Natural killer cell treated with Interleukin-12 subunit alpha and Interleukin-12 subunit beta and Interleukin-15 and Interleukin-18, amount 100 ng/mL, for 72 hours (primary cell): ENCODE data around the gene FAM180A. TPM values are rescaled to one million over a fixed set of nuclear protein-coding genes. Genes with fewer than 3 reads are reported as not detected.
"Not testable (repeated sequence)": the region's sequence is repeated elsewhere in the genome, so short reads cannot be mapped to it uniquely, and the experiment has no call there.

Source experiments
- ATAC-seq, 2 donors: fragments of 150-1000 bp; cut with Tn5 transposase in 1 of 2; sonication (Bioruptor Pico), chemical (Tn5 transposase) in 1 of 2; 2 replicates each; pipeline ENCODE4 v1.10.0; 2021
- DNase-seq: peaks from one replicate; pipeline ENCODE4 v3.0.0; 2022; ENCODE audit warnings: low spot score
- H3K27ac Mint-ChIP-seq, 2 donors: 1 replicate in 1 of 2; 2 replicates in 1 of 2; pipeline ENCODE4 v1.8.0; 2022; ENCODE audit warnings: mixed read lengths in 2 of 2, mild to moderate bottlenecking in 1 of 2, moderate library complexity in 1 of 2
- H3K27me3 Mint-ChIP-seq, 2 donors: 1 replicate in 1 of 2; 2 replicates in 1 of 2; pipeline ENCODE4 v1.8.0; 2022; ENCODE audit warnings: mixed read lengths in 2 of 2
- H3K36me3 Mint-ChIP-seq: one replicate; pipeline ENCODE4 v1.8.0; 2022; ENCODE audit warnings: mixed read lengths
- H3K4me1 Mint-ChIP-seq, 2 donors: 1 replicate in 1 of 2; 2 replicates in 1 of 2; pipeline ENCODE4 v1.8.0; 2022; ENCODE audit warnings: low read depth in 2 of 2, mixed read lengths in 2 of 2, mild to moderate bottlenecking in 1 of 2
- H3K4me3 Mint-ChIP-seq: one replicate; pipeline ENCODE4 v1.8.0; 2022; ENCODE audit warnings: mixed read lengths
- H3K9me3 Mint-ChIP-seq: 2 replicates; pipeline ENCODE4 v1.8.0; 2022; ENCODE audit warnings: mixed read lengths
- total RNA-seq, 2 donors: library from RNA; stranded (reverse); gene quantifications; one replicate each; pipeline ENCODE4 v1.2.3, GENCODE V29; 2022

Gene FAM180A
- total RNA-seq, 2 donors from 2014 or later, result not detected

DNA sequence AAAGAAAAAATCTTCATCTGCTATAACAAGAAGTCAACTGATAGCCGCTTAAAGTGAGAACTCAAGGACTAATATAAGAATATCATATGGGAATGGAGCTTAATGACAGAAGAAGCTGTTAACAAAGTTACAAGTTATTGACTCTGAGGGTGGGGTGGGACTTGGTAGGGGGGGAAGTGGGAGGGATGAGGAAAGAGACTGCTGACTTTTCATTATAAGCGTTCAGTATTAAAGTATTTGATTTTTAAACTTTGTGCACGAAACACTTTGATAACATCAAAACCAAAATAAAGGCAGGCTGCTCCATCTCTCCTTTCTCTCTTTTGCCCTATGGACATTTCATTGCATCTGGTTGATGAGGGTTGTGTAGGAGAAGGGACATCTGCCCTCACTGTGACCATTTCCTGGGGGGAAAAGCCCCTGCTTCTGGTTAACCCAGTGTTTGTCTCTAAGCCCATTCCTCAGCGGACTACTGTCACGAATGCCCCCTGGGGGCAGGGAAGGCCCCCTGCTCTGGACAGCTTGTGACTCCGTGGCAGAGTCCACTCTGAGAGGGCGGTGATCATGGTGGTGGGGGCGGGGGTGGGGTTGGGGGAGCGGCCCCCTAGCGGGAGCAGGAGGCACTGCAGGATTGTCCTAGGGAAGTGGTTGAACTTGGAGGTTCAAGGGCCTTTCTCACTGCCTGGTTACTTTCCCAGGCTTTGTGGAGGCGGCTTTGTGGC, 38.0 kb downstream of the FAM180A start:
- Mint-ChIP-seq H3K27me3 (no peaks in the 10 kb centered on the region), H3K4me3 (no peak overlapping the region), H3K27ac (no peak overlapping the region), H3K36me3 (no peaks in the 10 kb centered on the region), H3K4me1 (peaks cover 0 to 2% of the 10 kb centered on the region in 2 donors), H3K9me3 (no peaks in the 10 kb centered on the region)
- DNase-seq (no peak), ATAC-seq (no peak)

DNA sequence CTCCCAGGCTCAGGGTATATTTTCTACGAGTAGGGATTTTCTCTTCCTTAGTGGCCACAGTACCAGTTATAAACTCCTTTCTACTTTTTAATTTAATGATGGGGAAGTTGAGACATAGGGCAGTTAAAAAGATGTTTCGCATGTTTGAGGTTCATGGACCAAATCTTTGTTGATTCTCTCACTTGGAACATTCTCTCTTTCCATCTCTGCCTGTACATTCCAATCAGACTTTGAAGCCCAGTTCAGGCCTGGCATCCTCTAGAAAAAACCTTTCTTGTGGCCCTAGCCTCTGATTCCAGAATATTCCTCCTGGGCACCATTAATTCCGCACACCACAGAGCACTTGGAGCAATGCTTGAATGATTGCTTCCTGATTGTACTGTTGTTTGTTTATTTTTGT, 39.1 kb downstream of the FAM180A start:
- H3K36me3 Mint-ChIP-seq, result no peaks in the 10 kb centered on the region
- ATAC-seq (no peak), DNase-seq (no peak)
- no peaks in the 10 kb centered on the region for H3K27me3 Mint-ChIP-seq
- peaks cover 0 to 3% of the 10 kb centered on the region in 2 donors for H3K4me1 Mint-ChIP-seq
- no peak overlapping the region for H3K27ac Mint-ChIP-seq
- no peak overlapping the region for H3K4me3 Mint-ChIP-seq
- no peaks in the 10 kb centered on the region for H3K9me3 Mint-ChIP-seq

DNA sequence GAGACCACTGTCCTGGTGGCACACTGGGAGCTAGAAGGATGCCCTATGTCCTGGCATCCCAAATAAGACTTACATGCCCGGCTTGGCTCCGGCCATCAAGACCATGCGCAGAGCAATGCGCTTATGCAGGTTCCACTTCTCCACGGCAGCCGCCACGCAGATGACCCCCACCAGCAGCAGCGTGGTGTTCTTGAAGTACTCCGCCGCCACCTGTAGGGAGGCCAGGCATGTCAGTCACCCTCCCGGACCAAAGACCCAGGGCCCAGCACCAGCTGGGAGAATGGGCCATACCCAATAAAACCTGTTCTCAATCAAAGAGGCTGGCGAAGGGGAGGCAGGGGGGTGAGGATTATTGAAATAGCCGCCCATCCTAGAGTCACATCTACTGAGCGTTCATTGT, 40.6 kb downstream of the FAM180A start:
- Mint-ChIP-seq H3K27me3 (no peaks in the 10 kb centered on the region), H3K36me3 (no peaks in the 10 kb centered on the region), H3K4me1 (peaks cover 0 to 3% of the 10 kb centered on the region in 2 donors), H3K27ac (no peak overlapping the region), H3K4me3 (no peak overlapping the region), H3K9me3 (no peaks in the 10 kb centered on the region)
- DNase-seq, result no peak
- ATAC-seq, result no peak

DNA sequence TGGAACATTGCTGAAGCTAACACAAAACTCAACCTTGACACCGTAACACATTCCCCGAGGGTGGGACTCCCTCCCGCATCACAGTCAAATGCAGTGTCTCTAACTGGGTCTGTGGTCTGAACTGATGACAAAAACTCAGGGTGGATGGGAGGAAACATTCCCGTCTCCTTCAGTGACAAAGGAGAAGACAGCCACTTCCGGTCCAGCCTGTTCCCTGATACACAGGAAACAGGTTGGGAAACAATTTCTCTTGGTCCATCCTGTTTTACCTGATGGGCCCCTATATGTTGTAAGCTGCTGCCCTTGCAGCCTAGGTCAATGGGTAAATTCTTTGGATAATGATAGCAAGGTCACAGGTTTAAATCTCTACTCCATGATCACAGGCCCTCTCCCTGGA, 41.0 kb downstream of the FAM180A start:
- H3K36me3 Mint-ChIP-seq, result no peaks in the 10 kb centered on the region
- no peak overlapping the region for H3K27ac Mint-ChIP-seq
- no peak overlapping the region for H3K4me3 Mint-ChIP-seq
- DNase-seq, result no peak
- H3K9me3 Mint-ChIP-seq, result no peaks in the 10 kb centered on the region
- no peak for ATAC-seq
- H3K27me3 Mint-ChIP-seq, result no peaks in the 10 kb centered on the region
- peaks cover 0 to 3% of the 10 kb centered on the region in 2 donors for H3K4me1 Mint-ChIP-seq

DNA sequence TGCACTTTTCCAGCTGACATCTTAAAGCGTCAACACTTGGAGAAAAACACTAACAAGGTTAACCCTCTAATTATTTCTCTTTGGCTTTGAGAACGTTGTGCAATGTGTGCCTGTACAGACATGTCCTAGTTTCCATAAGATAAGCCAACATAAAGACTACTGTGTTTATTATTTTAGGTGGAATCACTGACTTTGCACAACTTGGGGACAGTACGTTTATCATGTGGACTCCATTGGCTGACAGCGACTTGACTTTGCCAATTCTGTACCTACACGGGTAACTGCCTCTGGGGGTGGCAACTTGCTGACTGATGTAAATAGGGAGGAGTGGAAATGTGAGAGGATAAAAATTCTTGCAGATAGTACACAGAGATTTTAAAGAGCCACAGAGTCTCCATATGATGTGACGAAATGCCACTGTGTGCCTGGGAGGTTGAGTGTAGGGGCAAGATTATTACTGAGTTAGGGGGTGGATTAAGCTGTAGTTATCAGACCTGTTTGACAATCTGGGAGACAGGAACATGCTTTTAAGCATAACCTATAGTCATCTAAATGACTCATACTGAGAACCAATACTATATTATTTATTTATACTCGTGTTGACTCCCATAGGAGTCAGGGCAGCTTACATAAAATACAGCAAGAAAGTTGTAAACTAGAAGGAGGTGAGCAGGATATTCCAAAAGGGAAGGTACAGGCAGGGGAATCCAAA, 41.6 kb downstream of the FAM180A start:
- no peaks in the 10 kb centered on the region for H3K9me3 Mint-ChIP-seq
- no peaks in the 10 kb centered on the region for H3K27me3 Mint-ChIP-seq
- DNase-seq (no peak), ATAC-seq (no peak)
- peaks cover 0 to 3% of the 10 kb centered on the region in 2 donors for H3K4me1 Mint-ChIP-seq
- no peak overlapping the region for H3K27ac Mint-ChIP-seq
- H3K36me3 Mint-ChIP-seq, result no peaks in the 10 kb centered on the region
- H3K4me3 Mint-ChIP-seq, result no peak overlapping the region

- Mint-ChIP-seq H3K4me1 (peaks cover 0 to 3% of the 10 kb centered on the region in 2 donors), H3K4me3 (no peak overlapping the region), H3K27ac (no peak overlapping the region), H3K27me3 (no peaks in the 10 kb centered on the region), H3K36me3 (no peaks in the 10 kb centered on the region), H3K9me3 (no peaks in the 10 kb centered on the region)
- ATAC-seq (peak; percentile 24 to 48), DNase-seq (no peak)
These were observed 42.4 kb downstream of the FAM180A start for GRCh38 chr7:135706038-135706742.

- H3K27me3 Mint-ChIP-seq, result no peaks in the 10 kb centered on the region
- DNase-seq (no peak), ATAC-seq (no peak)
- no peaks in the 10 kb centered on the region for H3K9me3 Mint-ChIP-seq
- peaks cover 0 to 3% of the 10 kb centered on the region in 2 donors for H3K4me1 Mint-ChIP-seq
- H3K36me3 Mint-ChIP-seq, result no peaks in the 10 kb centered on the region
- no peak overlapping the region for H3K4me3 Mint-ChIP-seq
- H3K27ac Mint-ChIP-seq, result no peak overlapping the region
These were observed 43.9 kb downstream of the FAM180A start for GRCh38 chr7:135704698-135705097.

- ATAC-seq (no peak), DNase-seq (no peak)
- Mint-ChIP-seq H3K27ac (no peak overlapping the region), H3K36me3 (no peaks in the 10 kb centered on the region), H3K9me3 (no peaks in the 10 kb centered on the region), H3K4me1 (peaks cover 0 to 3% of the 10 kb centered on the region in 2 donors), H3K4me3 (no peak overlapping the region), H3K27me3 (no peaks in the 10 kb centered on the region)
These were observed 44.5 kb downstream of the FAM180A start for GRCh38 chr7:135704074-135704473.

GRCh38 chr7:135697276-135698049, 51.1 kb downstream of the FAM180A start:
- no peak for DNase-seq
- ATAC-seq, result no peak
- Mint-ChIP-seq H3K4me3 (no peak overlapping the region), H3K27me3 (no peaks in the 10 kb centered on the region), H3K27ac (no peak overlapping the region), H3K9me3 (no peaks in the 10 kb centered on the region), H3K36me3 (no peaks in the 10 kb centered on the region), H3K4me1 (no peaks in the 10 kb centered on the region)

GRCh38 chr7:135693558-135693957, 55.1 kb downstream of the FAM180A start:
- no peak overlapping the region for H3K27ac Mint-ChIP-seq
- H3K36me3 Mint-ChIP-seq, result no peaks in the 10 kb centered on the region
- H3K27me3 Mint-ChIP-seq, result no peaks in the 10 kb centered on the region
- H3K9me3 Mint-ChIP-seq, result no peaks in the 10 kb centered on the region
- no peak overlapping the region for H3K4me3 Mint-ChIP-seq
- H3K4me1 Mint-ChIP-seq, result no peaks in the 10 kb centered on the region
- ATAC-seq (no peak), DNase-seq (no peak)

GRCh38 chr7:135692606-135693005, 56.0 kb downstream of the FAM180A start:
- H3K27ac Mint-ChIP-seq, H3K4me1 Mint-ChIP-seq, ATAC-seq, H3K27me3 Mint-ChIP-seq, DNase-seq, H3K36me3 Mint-ChIP-seq, H3K4me3 Mint-ChIP-seq, H3K9me3 Mint-ChIP-seq: not testable (repeated sequence)

GRCh38 chr7:135692055-135692454, 56.6 kb downstream of the FAM180A start:
- ATAC-seq (no peak), DNase-seq (no peak)
- Mint-ChIP-seq H3K4me3 (no peak overlapping the region), H3K36me3 (no peaks in the 10 kb centered on the region), H3K4me1 (no peaks in the 10 kb centered on the region), H3K9me3 (no peaks in the 10 kb centered on the region), H3K27me3 (no peaks in the 10 kb centered on the region), H3K27ac (no peak overlapping the region)

- Mint-ChIP-seq H3K27ac (no peak overlapping the region), H3K9me3 (no peaks in the 10 kb centered on the region), H3K27me3 (no peaks in the 10 kb centered on the region), H3K4me1 (no peaks in the 10 kb centered on the region), H3K36me3 (no peaks in the 10 kb centered on the region), H3K4me3 (no peak overlapping the region)
- ATAC-seq, result no peak
- no peak for DNase-seq
These were observed 58.0 kb downstream of the FAM180A start for GRCh38 chr7:135690566-135690965.
